Heart left ventricle (tissue), 16 donors: Measurements from ENCODE around the gene ERN1. TPM values are rescaled to one million over a fixed set of nuclear protein-coding genes. Genes with fewer than 3 reads are reported as not detected.

Experiments
- ATAC-seq, 4 donors: fragments of 200-7000 bp; cut with Tn5 transposase; one replicate each; pipeline ENCODE4 v1.9.1; 2020 to 2022; ENCODE audit warnings: moderate library complexity in 4 of 4, mild to moderate bottlenecking in 3 of 4, moderate number of reproducible peaks in 1 of 4
- DNase-seq, 5 donors: peaks; one replicate each; pipeline ENCODE4 v3.0.0-alpha.2; 2020
- H3K27ac ChIP-seq, 12 donors: fragments of 200-600 bp; sonication (generic) in 4 of 12; one replicate each; pipeline versions ENCODE4 v1.5.0 to v1.8.0; 2016 to 2022; ENCODE audit warnings: mild to moderate bottlenecking in 2 of 12
- H3K27me3 ChIP-seq, 9 donors: fragments of 200-600 bp; sonication (generic) in 2 of 9; one replicate each; pipeline versions ENCODE4 v1.5.1 to v1.8.0; 2016 to 2022; ENCODE audit warnings: mild to moderate bottlenecking in 3 of 9
- H3K36me3 ChIP-seq, 9 donors: fragments of 200-600 bp; sonication (generic) in 2 of 9; one replicate each; pipeline versions ENCODE4 v1.5.0 to v1.8.0; 2018 to 2022; ENCODE audit warnings: mild to moderate bottlenecking in 2 of 9
- H3K4me1 ChIP-seq, 12 donors: fragments of 200-600 bp; sonication (generic) in 4 of 12; one replicate each; pipeline versions ENCODE4 v1.5.0 to v1.8.0; 2016 to 2022; ENCODE audit warnings: mild to moderate bottlenecking in 3 of 12
- H3K4me3 ChIP-seq, 12 donors: fragments of 200-600 bp; sonication (generic) in 4 of 12; one replicate each; pipeline versions ENCODE4 v1.5.0 to v1.8.0; 2017 to 2022; ENCODE audit warnings: mild to moderate bottlenecking in 9 of 12, moderate library complexity in 4 of 12
- H3K9me3 ChIP-seq, 12 donors: fragments of 200-600 bp; sonication (generic) in 4 of 12; one replicate each; pipeline versions ENCODE4 v1.5.0 to v1.8.0; 2016 to 2022; ENCODE audit warnings: mild to moderate bottlenecking in 1 of 12
- POLR2A ChIP-seq, 2 donors: fragments of 450-650 bp; IDR thresholded peaks; one replicate each; pipeline ENCODE4 v1.6.1; 2017; ENCODE audit warnings: antibody characterized with exemption in 2 of 2, mild to moderate bottlenecking in 2 of 2, moderate library complexity in 2 of 2
- WGBS, 4 donors: extraction: QIAGEN DNeasy Blood & Tissue Kit in 2 of 4; methylation state at CpG; one replicate each; pipeline versions ENCODE4 v1.1.5 to v1.1.7; 2013 to 2018; 5-methylcytosine and 5-hydroxymethylcytosine counted together
- intact Hi-C, 10 donors: fragments of 100-400 bp; cut with DNase I; formaldehyde crosslinking; loops; one replicate each; pipeline versions ENCODE4 v1.11.1 to v1.14.2; 2022
- polyA plus RNA-seq, 2 donors: library from polyadenylated mRNA; stranded (reverse); fragments of 200-250 nt; gene quantifications; one replicate each; pipeline ENCODE4 v1.2.3, GENCODE V29; 2013
- total RNA-seq, 9 donors: library from RNA; depleted of rRNA in 2 of 9; stranded (reverse); fragments of >200 nt in 2 of 9; fragmentation: NEBNext Ultra II Directional in 3 of 9; extraction: Animal tissue kit (Norgen Biotek cat#: 25700) in 3 of 9; gene quantifications; one replicate each; pipeline versions ENCODE4 v1.1.0 to v1.2.4, GENCODE V29; 2016 to 2023
- TF ChIP-seq, protein P1 (sequence below), 12 donors: fragments of 200-600 bp; sonication (generic) in 4 of 12; IDR thresholded peaks; one replicate each; pipeline versions ENCODE4 v1.5.0 to v1.8.0; 2018 to 2022; ENCODE audit warnings: antibody characterized with exemption in 12 of 12, mild to moderate bottlenecking in 5 of 12
- donor health status: ischemic (EF 13 %, LVEDD 7.1; RV severe dilation, severe dysfunction).
- donor health status: healthy with polysubstance abuse.
- donor health status: DM: no; HTN: yes; CAD: no.
- donor health status: DM: no; HTN: no; CAD: no.
- donor health status: ischemic (EF 25% LVEDD 6.9; RV normal size, moderate dysfunction).
- donor health status: ischemic (EF 25% LVEDD 5.7; RV mildly dilated, moderate dysfunction).
- donor health status: healthy.
- donor health status: DM: yes; HTN: yes; CAD: no.
- donor health status: ischemic (EF 35%, LVEDD 5.7; RV mildly dilated, moderate dysfunction).
- donor health status: nonischemic (EF 11% LVEDD 7.7; RV severe dilation, severe dysfunction).
- donor health status: DM: yes; HTN: yes; CAD: no.
- donor health status: PGD.
- donor health status: ischemic (EF 29% LVEDD 5.4; RV normal size, mild dysfunction).
- donor health status: nonischemic (EF 23%, LVEDD 6.1; RV moderate dilation, normal function).

The ERN1 gene
- total and polyA plus RNA-seq, 11 donors = 1.5 to 18.7 (median 7.4) TPM

DNA sequence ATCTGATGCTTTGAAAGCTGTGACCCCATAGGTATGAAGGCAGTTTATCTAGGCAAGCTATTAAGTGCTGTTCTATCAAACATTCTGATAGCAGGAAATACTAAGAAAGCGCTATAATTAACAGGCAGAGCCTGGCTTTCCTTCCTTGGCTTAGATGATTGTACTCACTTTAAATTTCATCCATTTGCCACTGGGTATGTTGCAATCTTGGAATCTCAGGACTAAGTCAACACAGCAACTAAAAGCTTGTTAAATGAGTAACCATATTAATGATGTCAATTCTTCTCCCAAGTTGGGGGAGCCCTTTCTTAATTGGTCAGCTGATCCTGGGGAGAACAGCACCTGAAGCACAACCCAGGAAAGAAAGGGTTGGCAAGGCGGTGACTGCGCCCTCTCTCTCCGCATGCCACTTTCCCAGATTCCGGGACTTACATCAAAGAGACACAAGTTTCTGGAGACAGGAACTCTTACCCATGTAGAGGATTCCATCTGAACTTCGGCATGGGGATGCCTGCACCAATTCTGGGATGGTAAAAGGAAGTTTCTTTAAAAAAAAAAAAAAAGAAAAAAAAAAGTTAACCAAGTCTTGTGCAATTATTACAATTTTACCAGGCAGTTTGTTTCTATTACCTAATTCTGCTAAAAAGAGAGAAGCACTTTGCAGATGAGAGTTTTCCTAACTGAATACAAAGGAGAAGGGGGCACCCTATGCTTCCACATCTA, 55.1 kb downstream of the ERN1 start:
- peak in 1 of 4 donors; percentile 20 for ATAC-seq
- H3K36me3 ChIP-seq = peaks cover 0 to 66% (median 45%) of the 10 kb centered on the region in 9 donors
- H3K4me1 ChIP-seq = peaks cover 0 to 39% (median 0%) of the 10 kb centered on the region in 12 donors
- intact Hi-C loops = no loop called here
- H3K9me3 ChIP-seq = peaks cover 0 to 4% (median 1%) of the 10 kb centered on the region in 12 donors
- H3K27me3 ChIP-seq = no peaks in the 10 kb centered on the region
- no peak overlapping the region for H3K4me3 ChIP-seq
- no peak for DNase-seq
- peak overlapping the region in 2 of 12 donors; percentile 5 to 75 for H3K27ac ChIP-seq
- WGBS, 4 donors = 73 to 89% (median 85%) methylated on average over 6 of the region's 6 CpGs
- TF ChIP-seq POLR2A (IDR thresholded peaks at IDR 0.05) = no peak
- TF ChIP-seq, protein P1, sequence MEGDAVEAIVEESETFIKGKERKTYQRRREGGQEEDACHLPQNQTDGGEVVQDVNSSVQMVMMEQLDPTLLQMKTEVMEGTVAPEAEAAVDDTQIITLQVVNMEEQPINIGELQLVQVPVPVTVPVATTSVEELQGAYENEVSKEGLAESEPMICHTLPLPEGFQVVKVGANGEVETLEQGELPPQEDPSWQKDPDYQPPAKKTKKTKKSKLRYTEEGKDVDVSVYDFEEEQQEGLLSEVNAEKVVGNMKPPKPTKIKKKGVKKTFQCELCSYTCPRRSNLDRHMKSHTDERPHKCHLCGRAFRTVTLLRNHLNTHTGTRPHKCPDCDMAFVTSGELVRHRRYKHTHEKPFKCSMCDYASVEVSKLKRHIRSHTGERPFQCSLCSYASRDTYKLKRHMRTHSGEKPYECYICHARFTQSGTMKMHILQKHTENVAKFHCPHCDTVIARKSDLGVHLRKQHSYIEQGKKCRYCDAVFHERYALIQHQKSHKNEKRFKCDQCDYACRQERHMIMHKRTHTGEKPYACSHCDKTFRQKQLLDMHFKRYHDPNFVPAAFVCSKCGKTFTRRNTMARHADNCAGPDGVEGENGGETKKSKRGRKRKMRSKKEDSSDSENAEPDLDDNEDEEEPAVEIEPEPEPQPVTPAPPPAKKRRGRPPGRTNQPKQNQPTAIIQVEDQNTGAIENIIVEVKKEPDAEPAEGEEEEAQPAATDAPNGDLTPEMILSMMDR (IDR thresholded peaks at IDR 0.05) = no peak

DNA sequence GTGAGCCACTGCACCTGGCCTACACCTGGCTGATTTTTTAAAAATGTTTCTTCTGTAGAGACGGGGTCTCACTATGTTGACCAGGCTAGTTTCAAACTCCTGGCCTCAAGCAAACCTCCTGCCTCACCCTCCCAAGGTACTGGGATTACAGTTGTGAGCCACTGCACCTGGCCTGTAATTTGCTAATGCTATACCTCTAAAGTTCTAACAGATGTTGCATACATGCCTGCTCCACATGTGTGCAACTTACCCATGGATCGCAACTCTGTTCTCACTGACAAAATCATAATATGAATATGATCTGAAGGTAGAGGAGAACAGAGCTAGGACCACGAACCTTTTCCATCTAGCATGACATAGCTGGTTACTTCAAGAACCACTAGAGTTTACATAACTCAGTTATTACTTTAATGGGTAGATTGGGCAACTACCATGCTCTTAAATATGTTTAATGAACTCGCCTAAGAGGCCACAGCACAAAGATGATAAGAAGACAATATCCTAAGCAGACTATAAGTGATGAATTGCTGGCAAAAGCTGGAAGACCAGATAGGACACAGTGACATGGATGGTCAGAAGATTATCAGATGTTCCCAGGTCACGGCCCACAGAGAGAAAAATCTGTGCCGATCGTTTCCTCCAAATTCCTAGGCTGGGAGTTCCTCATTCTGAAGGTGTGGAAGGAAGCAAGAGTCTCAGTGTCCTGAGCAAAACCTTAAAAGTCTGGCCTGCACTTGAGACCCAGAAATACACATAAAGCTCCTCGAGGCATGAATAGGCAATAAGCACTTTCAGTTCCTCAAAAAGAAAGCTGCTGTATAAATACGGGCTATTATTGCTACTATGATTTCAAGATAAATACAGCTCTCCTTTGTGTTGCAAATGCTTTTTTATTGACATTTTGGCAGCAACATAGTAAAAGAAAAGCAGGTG, 55.9 kb downstream of the ERN1 start:
- DNase-seq = no peak
- peaks cover 4 to 66% (median 52%) of the 10 kb centered on the region in 9 donors for H3K36me3 ChIP-seq
- ATAC-seq = peak in 2 of 4 donors; percentile 29 to 42
- H3K4me3 ChIP-seq = no peak overlapping the region
- H3K4me1 ChIP-seq = peaks cover 0 to 39% (median 0%) of the 10 kb centered on the region in 12 donors
- TF ChIP-seq POLR2A (IDR thresholded peaks at IDR 0.05) = no peak
- TF ChIP-seq, protein P1 (IDR thresholded peaks at IDR 0.05) = no peak
- peak overlapping the region in 2 of 12 donors; percentile 5 to 75 for H3K27ac ChIP-seq
- no peaks in the 10 kb centered on the region for H3K27me3 ChIP-seq
- WGBS, 4 donors = 75 to 82% (median 78%) methylated on average over 9 of the region's 9 CpGs
- peaks cover 0 to 12% (median 10%) of the 10 kb centered on the region in 12 donors for H3K9me3 ChIP-seq
- intact Hi-C loops = no loop called here

DNA sequence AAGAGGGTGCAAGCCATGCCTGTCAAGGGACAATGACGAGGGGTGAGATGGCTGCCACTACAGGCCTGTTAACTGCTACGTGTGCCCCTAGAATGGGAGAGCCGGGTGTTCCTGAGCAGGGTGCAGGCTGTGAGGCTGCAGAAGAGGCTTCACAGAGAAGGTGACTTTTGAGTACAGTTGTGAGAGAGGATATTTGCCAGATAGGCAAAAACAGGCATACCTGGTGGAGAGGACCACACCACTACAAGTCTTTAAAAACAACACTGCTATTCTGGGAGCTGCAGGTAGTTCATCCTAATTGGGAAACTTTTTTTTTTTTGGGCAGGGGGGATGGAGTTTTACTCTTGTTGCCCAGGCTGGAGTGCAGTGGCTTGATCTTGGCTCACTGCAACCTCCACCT, 58.8 kb downstream of the ERN1 start:
- Histone ChIP-seq H3K27ac (no peak overlapping the region), H3K9me3 (peaks cover 0 to 19% (median 14%) of the 10 kb centered on the region in 12 donors), H3K36me3 (peaks cover 5 to 77% (median 62%) of the 10 kb centered on the region in 9 donors), H3K4me3 (no peak overlapping the region), H3K4me1 (peaks cover 0 to 36% (median 0%) of the 10 kb centered on the region in 12 donors), H3K27me3 (no peaks in the 10 kb centered on the region)
- no peak for DNase-seq
- no peak for ATAC-seq
- 97 to 98% (median 97%) methylated on average over 3 of the region's 3 CpGs for WGBS, 4 donors
- TF ChIP-seq POLR2A (IDR thresholded peaks at IDR 0.05) = no peak
- intact Hi-C loops = no loop called here

DNA sequence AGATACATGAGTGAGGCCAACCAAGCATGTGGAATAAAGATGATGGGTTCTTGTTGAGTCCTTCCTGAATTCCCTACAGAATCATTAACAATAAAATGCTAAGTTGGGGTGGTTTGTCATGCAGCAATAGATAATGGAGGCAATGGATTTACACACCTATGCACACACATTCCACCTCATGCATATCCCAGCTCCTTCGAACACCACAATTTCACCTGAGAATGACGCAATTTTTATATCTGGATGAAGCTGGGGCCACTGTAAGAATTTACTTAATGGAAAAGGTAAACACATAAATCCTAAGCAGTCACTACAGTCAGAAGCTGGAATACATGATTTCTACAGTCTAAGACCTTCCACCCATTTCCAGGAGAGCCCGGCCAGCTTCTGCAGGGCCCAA, 59.7 kb downstream of the ERN1 start:
- 96 to 99% (median 99%) methylated on average over 3 of the region's 3 CpGs for WGBS, 4 donors
- peaks cover 5 to 83% (median 66%) of the 10 kb centered on the region in 9 donors for H3K36me3 ChIP-seq
- peaks cover 0 to 27% (median 0%) of the 10 kb centered on the region in 12 donors for H3K4me1 ChIP-seq
- H3K4me3 ChIP-seq = no peak overlapping the region
- H3K27me3 ChIP-seq = no peaks in the 10 kb centered on the region
- intact Hi-C loops = no loop called here
- DNase-seq = no peak
- no peak for ATAC-seq
- TF ChIP-seq, protein P1 (IDR thresholded peaks at IDR 0.05) = no peak
- no peak for TF ChIP-seq POLR2A (IDR thresholded peaks at IDR 0.05)
- H3K27ac ChIP-seq = no peak overlapping the region
- peaks cover 0 to 19% (median 14%) of the 10 kb centered on the region in 12 donors for H3K9me3 ChIP-seq
